ENCODE data around the gene ALOX5. TPM values are rescaled to one million over a fixed set of nuclear protein-coding genes. Genes with fewer than 3 reads are reported as not detected.

The ALOX5 gene
- total and polyA plus RNA-seq, 10 of the 15 experiments (the other 5 are each of a cell fraction or from before 2014, with no cell fraction given): 0.43 to 102 (median 34.2) TPM

DNA sequence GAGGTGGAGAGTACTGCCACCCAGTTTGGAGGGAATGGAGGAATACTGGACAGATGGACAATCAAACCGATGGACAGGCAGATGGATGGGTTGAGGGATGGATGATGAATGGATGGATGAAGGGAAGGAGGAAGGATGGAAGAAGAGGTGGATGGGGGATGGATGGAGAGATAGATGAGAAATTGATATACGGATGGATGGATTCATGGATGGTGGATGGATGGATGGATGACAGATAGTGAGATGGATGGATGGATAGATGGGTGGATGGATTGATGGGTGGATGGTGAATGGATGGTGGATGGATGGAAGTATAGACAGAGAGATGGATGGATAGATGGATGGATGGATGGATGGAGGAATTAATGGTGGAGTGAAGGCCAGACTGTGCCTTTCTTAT is 42.6 kb downstream of the ALOX5 start:
- ChIA-PET SMC1A (ENCODE audit: uncharacterized antibody, unreplicated experiment) (interaction anchor here (0.9 to 1.3 kb wide), 2 partner anchors 182 to 249 kb away, joined by 3 read pairs; no protein-coding TSS in a partner anchor), POLR2A (no interaction called here), RAD21 (ENCODE audit: unreplicated experiment) (interaction anchor here (1.5 kb wide), 1 partner anchor 44 kb away, joined by 6 read pairs; no protein-coding TSS in a partner anchor), CTCF (no interaction called here)
- Histone ChIP-seq H3K27ac (ENCODE audit: control insufficient read depth, insufficient read depth) (no peak overlapping the region), H3K27me3 (replicated peaks in 1 of 2; ENCODE audit: control insufficient read depth in 2 of 2, insufficient read depth in 2 of 2, low read length in 1 of 2) (no peaks in the 10 kb centered on the region), H3K36me3 (ENCODE audit: control insufficient read depth in 2 of 2, insufficient read depth in 2 of 2, low read length in 1 of 2) (peaks cover 0 to 10% of the 10 kb centered on the region in 2 experiments; a peak in 1 of 4 replicates), H4K20me1 (ENCODE audit: control insufficient read depth, insufficient read depth) (no peaks in the 10 kb centered on the region), H3K79me2 (ENCODE audit: control insufficient read depth, insufficient read depth, low read length) (peaks cover 12% of the 10 kb centered on the region), H3K4me2 (ENCODE audit: control insufficient read depth, insufficient read depth) (no peak overlapping the region), H3K9me3 (replicated peaks; ENCODE audit: control insufficient read depth, insufficient read depth, low read length) (no peaks in the 10 kb centered on the region; the same call in 2 of the 3 replicates), H3K9ac (ENCODE audit: control insufficient read depth, insufficient read depth, low read length) (no peak overlapping the region), H3K4me1 (ENCODE audit: control insufficient read depth, insufficient read depth, low read length) (peaks cover 28% of the 10 kb centered on the region), H3K4me3 (no peak overlapping the region), H2AFZ (ENCODE audit: control insufficient read depth, low read depth, low read length) (no peak overlapping the region)
- in situ Hi-C loops (cut with MboI): no loop called here
- 97% methylated on average over 2 of the region's 2 CpGs for WGBS (ENCODE audit: insufficient coverage, insufficient replicate concordance, low lambda C conversion rate, missing lambda C conversion rate)
- no peak for ATAC-seq
- TF ChIP-seq IRF4 (IDR thresholded peaks at IDR 0.05; ENCODE audit: low read depth, low read length): no peak
- TF ChIP-seq, protein P1, sequence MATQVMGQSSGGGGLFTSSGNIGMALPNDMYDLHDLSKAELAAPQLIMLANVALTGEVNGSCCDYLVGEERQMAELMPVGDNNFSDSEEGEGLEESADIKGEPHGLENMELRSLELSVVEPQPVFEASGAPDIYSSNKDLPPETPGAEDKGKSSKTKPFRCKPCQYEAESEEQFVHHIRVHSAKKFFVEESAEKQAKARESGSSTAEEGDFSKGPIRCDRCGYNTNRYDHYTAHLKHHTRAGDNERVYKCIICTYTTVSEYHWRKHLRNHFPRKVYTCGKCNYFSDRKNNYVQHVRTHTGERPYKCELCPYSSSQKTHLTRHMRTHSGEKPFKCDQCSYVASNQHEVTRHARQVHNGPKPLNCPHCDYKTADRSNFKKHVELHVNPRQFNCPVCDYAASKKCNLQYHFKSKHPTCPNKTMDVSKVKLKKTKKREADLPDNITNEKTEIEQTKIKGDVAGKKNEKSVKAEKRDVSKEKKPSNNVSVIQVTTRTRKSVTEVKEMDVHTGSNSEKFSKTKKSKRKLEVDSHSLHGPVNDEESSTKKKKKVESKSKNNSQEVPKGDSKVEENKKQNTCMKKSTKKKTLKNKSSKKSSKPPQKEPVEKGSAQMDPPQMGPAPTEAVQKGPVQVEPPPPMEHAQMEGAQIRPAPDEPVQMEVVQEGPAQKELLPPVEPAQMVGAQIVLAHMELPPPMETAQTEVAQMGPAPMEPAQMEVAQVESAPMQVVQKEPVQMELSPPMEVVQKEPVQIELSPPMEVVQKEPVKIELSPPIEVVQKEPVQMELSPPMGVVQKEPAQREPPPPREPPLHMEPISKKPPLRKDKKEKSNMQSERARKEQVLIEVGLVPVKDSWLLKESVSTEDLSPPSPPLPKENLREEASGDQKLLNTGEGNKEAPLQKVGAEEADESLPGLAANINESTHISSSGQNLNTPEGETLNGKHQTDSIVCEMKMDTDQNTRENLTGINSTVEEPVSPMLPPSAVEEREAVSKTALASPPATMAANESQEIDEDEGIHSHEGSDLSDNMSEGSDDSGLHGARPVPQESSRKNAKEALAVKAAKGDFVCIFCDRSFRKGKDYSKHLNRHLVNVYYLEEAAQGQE (IDR thresholded peaks at IDR 0.05; ENCODE audit: low read depth, low read length): no peak
- TF ChIP-seq NFYA (IDR thresholded peaks at IDR 0.05; ENCODE audit: borderline replicate concordance, low read depth, low read length): no peak
- no peak for TF ChIP-seq STAT1 (conservative IDR thresholded peaks at IDR 0.05)
- TF ChIP-seq NRF1 (conservative IDR thresholded peaks at IDR 0.05; ENCODE audit: low read depth, low read length): no peak
- no peak for TF ChIP-seq SMC3 (IDR thresholded peaks at IDR 0.05; ENCODE audit: borderline replicate concordance, low read length)
- no peak for TF ChIP-seq MXI1 (IDR thresholded peaks at IDR 0.05; ENCODE audit: low read depth, low read length)
- no peak for TF ChIP-seq CBFB (IDR thresholded peaks at IDR 0.05; ENCODE audit: low read depth)
- TF ChIP-seq, protein P2, sequence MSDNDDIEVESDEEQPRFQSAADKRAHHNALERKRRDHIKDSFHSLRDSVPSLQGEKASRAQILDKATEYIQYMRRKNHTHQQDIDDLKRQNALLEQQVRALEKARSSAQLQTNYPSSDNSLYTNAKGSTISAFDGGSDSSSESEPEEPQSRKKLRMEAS (IDR thresholded peaks at IDR 0.05; ENCODE audit: low read depth, low read length): no peak
- TF ChIP-seq, protein P3, sequence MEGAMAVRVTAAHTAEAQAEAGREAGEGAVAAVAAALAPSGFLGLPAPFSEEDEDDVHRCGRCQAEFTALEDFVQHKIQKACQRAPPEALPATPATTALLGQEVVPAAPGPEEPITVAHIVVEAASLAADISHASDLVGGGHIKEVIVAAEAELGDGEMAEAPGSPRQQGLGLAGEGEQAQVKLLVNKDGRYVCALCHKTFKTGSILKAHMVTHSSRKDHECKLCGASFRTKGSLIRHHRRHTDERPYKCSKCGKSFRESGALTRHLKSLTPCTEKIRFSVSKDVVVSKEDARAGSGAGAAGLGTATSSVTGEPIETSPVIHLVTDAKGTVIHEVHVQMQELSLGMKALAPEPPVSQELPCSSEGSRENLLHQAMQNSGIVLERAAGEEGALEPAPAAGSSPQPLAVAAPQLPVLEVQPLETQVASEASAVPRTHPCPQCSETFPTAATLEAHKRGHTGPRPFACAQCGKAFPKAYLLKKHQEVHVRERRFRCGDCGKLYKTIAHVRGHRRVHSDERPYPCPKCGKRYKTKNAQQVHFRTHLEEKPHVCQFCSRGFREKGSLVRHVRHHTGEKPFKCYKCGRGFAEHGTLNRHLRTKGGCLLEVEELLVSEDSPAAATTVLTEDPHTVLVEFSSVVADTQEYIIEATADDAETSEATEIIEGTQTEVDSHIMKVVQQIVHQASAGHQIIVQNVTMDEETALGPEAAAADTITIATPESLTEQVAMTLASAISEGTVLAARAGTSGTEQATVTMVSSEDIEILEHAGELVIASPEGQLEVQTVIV (IDR thresholded peaks at IDR 0.05; ENCODE audit: borderline replicate concordance, partially characterized antibody): no peak
- BruUV-seq (replicated peaks): no TSS peak
- intact Hi-C loops (cut with micrococcal nuclease; ENCODE audit: unreplicated experiment): no loop called here
- DNase-seq (ENCODE audit: low read depth, low spot score): no peak
- FAIRE-seq: no peak
